Keratinocyte (primary cell): ENCODE results near the gene VPS13D.

Source experiments
- EZH2 ChIP-seq: IDR thresholded peaks from one replicate; pipeline ENCODE4 v1.6.1; 2012; ENCODE audit warnings: inconsistent platforms, mild to moderate bottlenecking, low read length, moderate library complexity
- TF ChIP-seq, protein P1 (sequence below), 3 experiments: IDR thresholded peaks in 1 of 3; conservative IDR thresholded peaks in 1 of 3; optimal IDR thresholded peaks in 1 of 3; 2 replicates in 2 of 3; 3 replicates in 1 of 3; pipeline versions ENCODE3 to v1.5.1; 2011; ENCODE audit warnings: low read length in 3 of 3, mild to moderate bottlenecking in 3 of 3, moderate library complexity in 2 of 3, control low read depth in 1 of 3, inconsistent platforms in 1 of 3; ENCODE audit not compliant: insufficient read depth in 2 of 3; ENCODE audit errors: extremely low read depth in 1 of 3

DNA sequence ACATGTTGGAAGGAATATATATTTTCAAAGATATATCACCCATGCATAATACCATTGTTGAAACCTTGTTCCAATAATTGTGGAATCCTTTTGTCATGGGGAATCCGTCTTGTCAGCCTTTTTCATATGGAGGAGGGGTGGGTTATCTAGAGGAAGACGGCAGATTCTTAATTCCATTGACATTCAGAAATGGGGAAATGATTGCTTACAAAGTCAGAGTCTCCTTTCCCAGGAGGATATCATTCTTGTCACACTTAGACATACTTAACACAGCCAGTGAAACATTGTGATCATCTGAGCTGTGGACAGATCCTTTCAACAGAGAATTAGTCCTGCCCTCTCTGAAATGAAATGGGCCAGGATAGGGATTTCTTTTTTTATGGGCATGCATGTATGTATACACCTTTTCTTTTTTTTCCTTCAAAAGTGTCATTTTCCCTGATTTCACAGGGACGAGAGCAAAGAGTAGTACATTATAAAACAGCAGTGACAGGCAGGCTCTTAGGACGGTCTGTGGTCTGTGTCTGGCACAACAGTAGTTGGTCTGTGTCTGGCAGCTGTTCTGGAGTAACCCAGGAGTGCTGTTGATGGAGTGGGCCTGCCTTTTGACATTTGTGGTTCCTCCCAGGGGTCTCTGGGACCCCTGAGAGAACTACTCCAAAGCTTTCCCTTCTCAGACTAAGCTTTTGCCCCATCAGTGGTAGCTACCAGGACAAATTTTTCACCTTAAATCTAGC, 50.1 kb downstream of the VPS13D start:
- TF ChIP-seq, protein P1, sequence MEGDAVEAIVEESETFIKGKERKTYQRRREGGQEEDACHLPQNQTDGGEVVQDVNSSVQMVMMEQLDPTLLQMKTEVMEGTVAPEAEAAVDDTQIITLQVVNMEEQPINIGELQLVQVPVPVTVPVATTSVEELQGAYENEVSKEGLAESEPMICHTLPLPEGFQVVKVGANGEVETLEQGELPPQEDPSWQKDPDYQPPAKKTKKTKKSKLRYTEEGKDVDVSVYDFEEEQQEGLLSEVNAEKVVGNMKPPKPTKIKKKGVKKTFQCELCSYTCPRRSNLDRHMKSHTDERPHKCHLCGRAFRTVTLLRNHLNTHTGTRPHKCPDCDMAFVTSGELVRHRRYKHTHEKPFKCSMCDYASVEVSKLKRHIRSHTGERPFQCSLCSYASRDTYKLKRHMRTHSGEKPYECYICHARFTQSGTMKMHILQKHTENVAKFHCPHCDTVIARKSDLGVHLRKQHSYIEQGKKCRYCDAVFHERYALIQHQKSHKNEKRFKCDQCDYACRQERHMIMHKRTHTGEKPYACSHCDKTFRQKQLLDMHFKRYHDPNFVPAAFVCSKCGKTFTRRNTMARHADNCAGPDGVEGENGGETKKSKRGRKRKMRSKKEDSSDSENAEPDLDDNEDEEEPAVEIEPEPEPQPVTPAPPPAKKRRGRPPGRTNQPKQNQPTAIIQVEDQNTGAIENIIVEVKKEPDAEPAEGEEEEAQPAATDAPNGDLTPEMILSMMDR (optimal IDR thresholded peaks at IDR 0.05 in 1 of 3, IDR thresholded peaks at IDR 0.05 in 1 of 3, conservative IDR thresholded peaks at IDR 0.05 in 1 of 3; ENCODE audit: extremely low read depth in 1 of 3, insufficient read depth in 2 of 3, low read length in 3 of 3): no peak
- no peak for TF ChIP-seq EZH2
